Right cardiac atrium (tissue), 5 donors: Measurements from ENCODE around the gene ACP1. TPM values are rescaled to one million over a fixed set of nuclear protein-coding genes. Genes with fewer than 3 reads are reported as not detected.

ENCODE experiments used
- ATAC-seq, 2 donors: fragments of 200-7000 bp; cut with Tn5 transposase; one replicate each; pipeline versions ENCODE4 v1.8.0 to v1.9.1; 2020; ENCODE audit warnings: moderate library complexity in 2 of 2, mild to moderate bottlenecking in 1 of 2
- DNase-seq, 3 donors: peaks; one replicate each; pipeline ENCODE4 v3.0.0-alpha.2; 2020
- H3K27ac ChIP-seq: one replicate; pipeline ENCODE4 v1.5.1; 2013; ENCODE audit warnings: mild to moderate bottlenecking, low read length, control low read depth, moderate library complexity
- H3K27me3 ChIP-seq: one replicate; pipeline ENCODE4 v1.6.1; 2013; ENCODE audit not compliant: control insufficient read depth, insufficient read depth
- H3K4me1 ChIP-seq: one replicate; pipeline ENCODE4 v1.6.1; 2013; ENCODE audit warnings: low read length; ENCODE audit not compliant: control insufficient read depth, insufficient read depth
- H3K4me3 ChIP-seq: one replicate; pipeline ENCODE4 v1.5.1; 2013; ENCODE audit warnings: low read length, control low read depth
- H3K9me3 ChIP-seq: one replicate; pipeline ENCODE4 v1.6.1; 2013; ENCODE audit warnings: low read length; ENCODE audit not compliant: control insufficient read depth
- WGBS: extraction: QIAGEN DNeasy Blood & Tissue Kit; methylation state at CpG from one replicate; pipeline ENCODE4 v1.1.7; 2013; 5-methylcytosine and 5-hydroxymethylcytosine counted together
- intact Hi-C, 4 donors: fragments of 100-400 bp; cut with DNase I; formaldehyde crosslinking; loops; one replicate each; pipeline versions ENCODE4 v1.11.0 to v1.14.0; 2022 to 2023
- polyA plus RNA-seq: library from polyadenylated mRNA; stranded (reverse); fragments of 200-250 nt; gene quantifications from one replicate; pipeline ENCODE4 v1.2.3, GENCODE V29; 2013
- total RNA-seq, 4 donors: library from RNA; stranded (reverse); fragmentation: NEBNext Ultra II Directional; extraction: Animal tissue kit (Norgen Biotek cat#: 25700); gene quantifications; one replicate each; pipeline ENCODE4 v1.2.1, GENCODE V29; 2021
- donor health status: healthy with polysubstance abuse.
- donor health status: DM: no; HTN: yes; CAD: no.
- donor health status: DM: no; HTN: no; CAD: no.
- donor health status: DM: no; HTN: yes; CAD: no; lungs with severe emphysema.
- donor health status: DM: yes; HTN: yes; CAD: no.

ACP1 gene
- total and polyA plus RNA-seq, 5 donors, result 58.8 to 77.1 (median 63.2) TPM

DNA sequence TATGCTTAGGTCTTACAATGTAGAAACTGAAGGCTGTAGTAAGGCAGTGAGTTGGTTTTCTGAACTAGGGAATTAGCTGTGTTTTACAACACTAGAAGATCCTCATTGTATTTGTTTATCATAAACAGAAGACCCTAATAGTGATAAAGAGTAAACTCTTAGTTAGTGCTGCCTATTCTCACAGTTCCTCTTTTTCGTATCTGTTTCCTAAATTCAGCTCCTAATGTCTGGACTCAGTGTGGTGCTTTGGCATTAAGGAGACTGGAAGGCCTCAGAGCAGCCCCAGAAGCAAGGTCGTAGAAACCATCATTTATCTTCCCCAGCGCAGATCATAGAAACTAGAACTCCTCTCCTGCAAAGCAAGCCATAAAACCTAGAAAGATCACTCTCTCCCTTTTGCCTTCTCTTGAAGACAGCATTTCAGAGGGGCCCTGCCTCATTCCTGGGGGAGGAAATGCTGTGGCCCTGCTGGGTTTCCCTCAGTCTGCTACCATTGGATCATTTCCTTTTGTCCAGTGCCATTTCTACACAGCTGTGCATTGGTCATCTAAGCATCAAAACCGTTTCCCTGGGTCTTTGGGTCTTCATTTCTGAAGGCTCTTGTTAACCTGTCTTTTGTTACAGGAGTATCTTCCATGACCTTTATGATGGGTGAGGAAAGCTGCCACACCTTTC is 4.7 kb downstream of the ACP1 start:
- no peak for DNase-seq
- no peaks in the 10 kb centered on the region for H3K9me3 ChIP-seq
- intact Hi-C loops, result no loop called here
- no peak for ATAC-seq
- no peaks in the 10 kb centered on the region for H3K27me3 ChIP-seq
- no peak overlapping the region for H3K27ac ChIP-seq
- 73% methylated on average over 4 of the region's 4 CpGs for WGBS
- H3K4me1 ChIP-seq, result peaks cover 7% of the 10 kb centered on the region
- no peak overlapping the region for H3K4me3 ChIP-seq

- H3K4me3 ChIP-seq, result no peak overlapping the region
- DNase-seq, result no peak
- H3K9me3 ChIP-seq, result no peaks in the 10 kb centered on the region
- H3K27ac ChIP-seq, result no peak overlapping the region
- H3K27me3 ChIP-seq, result no peaks in the 10 kb centered on the region
- peaks cover 5% of the 10 kb centered on the region for H3K4me1 ChIP-seq
- WGBS, result 98% methylated on average over 4 of the region's 4 CpGs
- no peak for ATAC-seq
- intact Hi-C loops, result no loop called here
Measured at GRCh38 chr2:270861-271260, 6.1 kb downstream of the ACP1 start.

GRCh38 chr2:271917-272316 is 7.2 kb downstream of the ACP1 start:
- DNase-seq, result no peak
- H3K27ac ChIP-seq, result no peak overlapping the region
- no peak for ATAC-seq
- WGBS, result 93% methylated on average over 12 of the region's 12 CpGs
- H3K9me3 ChIP-seq, result no peaks in the 10 kb centered on the region
- H3K4me3 ChIP-seq, result no peak overlapping the region
- intact Hi-C loops, result no loop called here
- peaks cover 2% of the 10 kb centered on the region for H3K4me1 ChIP-seq
- no peaks in the 10 kb centered on the region for H3K27me3 ChIP-seq

DNA sequence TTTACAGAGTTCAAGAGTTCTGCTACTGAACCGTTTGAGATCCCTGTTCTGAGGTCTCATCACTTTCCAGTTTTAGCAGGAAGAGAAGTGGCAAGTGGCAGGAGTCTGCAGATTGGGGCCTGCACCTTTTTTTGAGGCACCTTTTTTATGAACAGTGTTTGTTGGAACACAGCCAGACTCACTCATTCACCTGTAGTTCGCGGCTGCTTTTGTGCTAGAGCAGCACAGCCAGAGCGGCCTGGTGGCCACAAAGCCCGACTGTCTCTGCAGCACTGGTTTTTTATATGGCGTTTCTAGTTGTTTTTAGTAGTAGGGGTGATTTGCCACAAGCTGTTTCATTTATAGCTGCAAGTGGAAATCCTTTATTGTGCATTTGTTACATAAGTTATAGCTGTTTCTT is 8.6 kb downstream of the ACP1 start:
- Histone ChIP-seq H3K27ac (no peak overlapping the region), H3K27me3 (no peaks in the 10 kb centered on the region), H3K9me3 (no peaks in the 10 kb centered on the region), H3K4me1 (no peaks in the 10 kb centered on the region), H3K4me3 (no peak overlapping the region)
- intact Hi-C loops, result no loop called here
- 80% methylated on average over 6 of the region's 6 CpGs for WGBS
- ATAC-seq (no peak), DNase-seq (no peak)

GRCh38 chr2:274503-274902 is 9.8 kb downstream of the ACP1 start:
- H3K27me3 ChIP-seq, result no peaks in the 10 kb centered on the region
- WGBS, result 95% methylated on average over 3 of the region's 3 CpGs
- ATAC-seq, result no peak
- no peaks in the 10 kb centered on the region for H3K9me3 ChIP-seq
- no peaks in the 10 kb centered on the region for H3K4me1 ChIP-seq
- no peak for DNase-seq
- H3K27ac ChIP-seq, result no peak overlapping the region
- no peak overlapping the region for H3K4me3 ChIP-seq
- intact Hi-C loops, result no loop called here

GRCh38 chr2:275466-275865 is 10.7 kb downstream of the ACP1 start:
- Histone ChIP-seq H3K4me3 (no peak overlapping the region), H3K4me1 (no peaks in the 10 kb centered on the region), H3K27ac (no peak overlapping the region), H3K9me3 (no peaks in the 10 kb centered on the region), H3K27me3 (no peaks in the 10 kb centered on the region)
- ATAC-seq (no peak), DNase-seq (no peak)
- 84% methylated on average over 6 of the region's 6 CpGs for WGBS
- intact Hi-C loops, result no loop called here

GRCh38 chr2:278312-278926 is 13.7 kb downstream of the ACP1 start:
- no peak for ATAC-seq
- 65% methylated on average over 2 of the region's 2 CpGs for WGBS
- intact Hi-C loops, result no loop called here
- Histone ChIP-seq H3K4me1 (no peaks in the 10 kb centered on the region), H3K9me3 (no peaks in the 10 kb centered on the region), H3K4me3 (no peak overlapping the region), H3K27ac (no peak overlapping the region), H3K27me3 (no peaks in the 10 kb centered on the region)
- no peak for DNase-seq

- 88% methylated on average over 4 of the region's 4 CpGs for WGBS
- Histone ChIP-seq H3K27me3 (no peaks in the 10 kb centered on the region), H3K9me3 (no peaks in the 10 kb centered on the region), H3K4me3 (no peak overlapping the region), H3K27ac (no peak overlapping the region), H3K4me1 (no peaks in the 10 kb centered on the region)
- intact Hi-C loops, result no loop called here
- ATAC-seq (no peak), DNase-seq (no peak)
Measured at GRCh38 chr2:278927-279320, 14.2 kb downstream of the ACP1 start.

- no peaks in the 10 kb centered on the region for H3K4me1 ChIP-seq
- no peak overlapping the region for H3K4me3 ChIP-seq
- 86% methylated on average over 4 of the region's 4 CpGs for WGBS
- no peaks in the 10 kb centered on the region for H3K27me3 ChIP-seq
- DNase-seq (no peak), ATAC-seq (no peak)
- no peak overlapping the region for H3K27ac ChIP-seq
- intact Hi-C loops, result no loop called here
- no peaks in the 10 kb centered on the region for H3K9me3 ChIP-seq
Measured at GRCh38 chr2:279366-279765, 14.6 kb downstream of the ACP1 start.

- H3K27ac ChIP-seq, result no peak overlapping the region
- H3K27me3 ChIP-seq, result no peaks in the 10 kb centered on the region
- intact Hi-C loops, result no loop called here
- no peaks in the 10 kb centered on the region for H3K9me3 ChIP-seq
- H3K4me3 ChIP-seq, result no peak overlapping the region
- WGBS, result 72% methylated on average over 4 of the region's 4 CpGs
- no peak for ATAC-seq
- H3K4me1 ChIP-seq, result no peaks in the 10 kb centered on the region
- no peak for DNase-seq
Measured at GRCh38 chr2:279956-280649, 15.4 kb downstream of the ACP1 start.

GRCh38 chr2:280650-281110 is 15.9 kb downstream of the ACP1 start:
- peak in 1 of 2 donors; percentile 53 for ATAC-seq
- H3K27ac ChIP-seq, result no peak overlapping the region
- H3K4me3 ChIP-seq, result no peak overlapping the region
- intact Hi-C loops, result no loop called here
- no peak for DNase-seq
- H3K9me3 ChIP-seq, result no peaks in the 10 kb centered on the region
- no peaks in the 10 kb centered on the region for H3K4me1 ChIP-seq
- no peaks in the 10 kb centered on the region for H3K27me3 ChIP-seq
- WGBS, result 84% methylated on average over 7 of the region's 7 CpGs
